Cardiac fibroblast (primary cell): Measurements from ENCODE around the gene PAPSS2.

Experiments
- DNase-seq, 2 donors: peaks; one replicate each; pipeline versions ENCODE4 v3.0.0 to v3.0.0-alpha.2; 2010; ENCODE audit warnings: low read depth in 2 of 2
- H3K4me3 ChIP-seq, 2 donors: replicated peaks in 1 of 2; 1 replicate in 1 of 2; 2 replicates in 1 of 2; pipeline ENCODE4 v1.5.1; 2011; ENCODE audit warnings: low read depth in 2 of 2, low read length in 2 of 2, mild to moderate bottlenecking in 2 of 2, moderate library complexity in 1 of 2
- TF ChIP-seq, protein P1 (sequence below): IDR thresholded peaks from one replicate; pipeline ENCODE4 v1.5.1; 2011; ENCODE audit warnings: low read depth, mild to moderate bottlenecking, low read length, inconsistent platforms

Gene PAPSS2

DNA sequence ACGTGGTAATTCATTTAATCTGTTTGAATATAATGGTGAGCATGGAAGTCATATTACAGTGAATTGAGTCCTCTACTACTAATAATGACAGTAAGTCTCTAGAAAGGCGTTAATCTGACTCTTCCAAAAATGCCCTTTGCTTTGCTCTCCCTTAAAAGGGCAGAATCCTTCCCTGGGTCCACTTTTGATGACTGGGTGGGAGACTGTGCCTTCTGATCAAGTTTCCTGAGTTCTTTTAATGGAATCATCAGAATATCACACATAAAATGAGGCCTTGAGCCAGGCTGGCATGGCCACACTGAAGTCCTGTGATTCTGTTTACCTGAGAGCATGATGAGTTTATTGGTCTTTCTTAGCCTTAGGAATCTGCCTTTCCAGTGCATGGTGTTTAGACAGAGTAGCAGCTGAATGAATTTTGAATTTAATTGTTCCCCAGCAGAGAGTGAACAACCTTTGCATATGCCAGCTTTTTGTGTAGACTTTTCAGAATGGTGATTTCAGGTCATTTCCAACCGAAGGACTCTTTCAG is 33.3 kb downstream of the PAPSS2 start:
- no peak overlapping the region for H3K4me3 ChIP-seq
- DNase-seq = no peak
- TF ChIP-seq, protein P1, sequence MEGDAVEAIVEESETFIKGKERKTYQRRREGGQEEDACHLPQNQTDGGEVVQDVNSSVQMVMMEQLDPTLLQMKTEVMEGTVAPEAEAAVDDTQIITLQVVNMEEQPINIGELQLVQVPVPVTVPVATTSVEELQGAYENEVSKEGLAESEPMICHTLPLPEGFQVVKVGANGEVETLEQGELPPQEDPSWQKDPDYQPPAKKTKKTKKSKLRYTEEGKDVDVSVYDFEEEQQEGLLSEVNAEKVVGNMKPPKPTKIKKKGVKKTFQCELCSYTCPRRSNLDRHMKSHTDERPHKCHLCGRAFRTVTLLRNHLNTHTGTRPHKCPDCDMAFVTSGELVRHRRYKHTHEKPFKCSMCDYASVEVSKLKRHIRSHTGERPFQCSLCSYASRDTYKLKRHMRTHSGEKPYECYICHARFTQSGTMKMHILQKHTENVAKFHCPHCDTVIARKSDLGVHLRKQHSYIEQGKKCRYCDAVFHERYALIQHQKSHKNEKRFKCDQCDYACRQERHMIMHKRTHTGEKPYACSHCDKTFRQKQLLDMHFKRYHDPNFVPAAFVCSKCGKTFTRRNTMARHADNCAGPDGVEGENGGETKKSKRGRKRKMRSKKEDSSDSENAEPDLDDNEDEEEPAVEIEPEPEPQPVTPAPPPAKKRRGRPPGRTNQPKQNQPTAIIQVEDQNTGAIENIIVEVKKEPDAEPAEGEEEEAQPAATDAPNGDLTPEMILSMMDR = no peak

DNA sequence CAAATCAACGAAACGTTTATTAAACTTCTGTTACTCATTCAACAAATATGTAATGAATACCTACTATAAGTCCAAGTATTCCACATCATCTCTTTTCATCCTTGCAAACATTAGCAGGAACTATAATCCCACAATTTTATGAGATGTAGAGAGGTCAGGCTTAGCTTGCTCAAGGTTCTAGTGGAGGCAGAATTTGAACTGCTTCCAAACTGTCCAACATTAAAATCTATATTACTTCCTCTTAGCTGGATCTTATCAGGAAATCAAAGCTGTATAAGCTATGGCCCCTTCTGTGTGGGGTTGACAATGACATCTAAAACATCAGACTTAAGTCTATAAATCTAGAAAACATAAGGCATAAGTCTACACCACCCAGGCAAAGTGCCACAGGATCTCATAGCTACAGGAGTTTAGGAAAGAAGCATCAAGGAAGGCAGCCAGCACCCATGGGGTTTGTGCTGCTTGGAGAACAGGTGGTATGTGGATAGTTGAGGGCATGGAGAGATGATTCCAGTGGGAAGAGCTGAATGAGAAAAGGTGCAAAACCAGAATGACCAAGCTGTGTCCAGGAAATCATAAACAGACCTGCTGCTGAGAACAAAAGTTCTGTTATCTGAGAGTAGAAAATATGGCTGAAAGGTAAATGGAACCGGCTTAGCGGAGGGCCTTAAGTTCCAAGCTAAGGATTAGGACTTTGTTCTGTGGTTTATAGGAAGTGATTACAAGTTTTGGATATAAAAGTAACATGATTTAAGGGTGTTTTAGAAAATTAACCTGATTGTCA is 34.5 kb downstream of the PAPSS2 start:
- TF ChIP-seq, protein P1 = no peak
- H3K4me3 ChIP-seq = no peak overlapping the region
- DNase-seq = no peak

DNA sequence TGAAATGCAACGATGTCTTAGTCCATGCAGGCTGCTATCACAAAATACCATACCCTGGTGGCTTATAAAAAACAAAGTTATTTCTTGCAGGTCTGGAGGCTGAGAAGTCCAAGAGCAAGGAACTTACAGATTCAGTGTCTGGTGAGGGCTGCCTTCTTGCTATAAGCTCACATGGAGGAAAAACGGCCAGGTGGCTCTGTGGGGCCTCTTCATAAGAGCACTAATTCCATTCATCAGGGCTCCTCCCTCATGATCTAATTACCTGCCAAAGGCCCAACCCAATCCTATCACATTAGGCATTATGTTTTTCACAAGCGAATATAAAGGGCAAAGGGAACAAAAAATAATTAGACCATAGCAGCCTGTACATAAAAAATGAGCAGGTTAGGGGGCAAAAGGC is 35.4 kb downstream of the PAPSS2 start:
- DNase-seq = no peak
- TF ChIP-seq, protein P1 = no peak
- H3K4me3 ChIP-seq = no peak overlapping the region

DNA sequence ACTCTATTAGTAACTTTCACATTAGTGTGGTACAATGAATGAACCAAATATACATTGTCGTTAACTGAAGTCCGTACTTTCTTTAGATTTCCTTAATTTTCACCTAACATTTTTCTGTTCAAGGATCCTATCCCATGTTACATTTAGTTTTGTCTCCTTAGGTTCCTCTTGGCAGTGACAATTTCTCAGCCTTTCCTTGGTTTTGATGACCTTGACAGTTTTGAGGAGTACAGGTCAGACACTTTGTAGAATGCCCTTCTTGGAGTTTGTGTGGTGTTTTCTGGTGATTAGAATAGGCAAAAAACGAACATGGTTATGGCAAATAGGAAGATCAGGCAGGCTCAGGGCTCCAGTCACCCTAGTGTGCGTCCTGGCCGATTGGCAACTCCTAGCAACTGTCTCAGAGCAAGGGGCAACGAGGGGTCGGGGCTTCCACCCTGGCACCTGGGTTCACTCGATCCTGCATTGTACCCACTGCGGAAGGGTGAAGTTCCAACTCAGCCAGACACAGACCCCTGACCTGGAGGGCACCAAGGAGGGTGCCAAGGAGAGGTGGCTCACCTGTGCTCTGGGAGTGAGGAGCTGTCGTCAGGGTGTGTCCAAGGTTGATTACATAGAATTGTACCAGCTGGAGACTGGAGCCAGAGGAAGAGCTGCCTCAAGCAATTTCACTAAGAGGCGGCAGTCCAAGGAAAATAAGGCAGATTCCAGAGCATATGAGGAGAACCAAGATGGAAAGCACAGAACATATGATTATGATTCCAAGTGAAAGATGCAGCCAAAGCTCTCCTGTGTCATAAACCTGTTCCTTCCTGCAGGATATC is 37.5 kb downstream of the PAPSS2 start:
- no peak for DNase-seq
- TF ChIP-seq, protein P1 = no peak

DNA sequence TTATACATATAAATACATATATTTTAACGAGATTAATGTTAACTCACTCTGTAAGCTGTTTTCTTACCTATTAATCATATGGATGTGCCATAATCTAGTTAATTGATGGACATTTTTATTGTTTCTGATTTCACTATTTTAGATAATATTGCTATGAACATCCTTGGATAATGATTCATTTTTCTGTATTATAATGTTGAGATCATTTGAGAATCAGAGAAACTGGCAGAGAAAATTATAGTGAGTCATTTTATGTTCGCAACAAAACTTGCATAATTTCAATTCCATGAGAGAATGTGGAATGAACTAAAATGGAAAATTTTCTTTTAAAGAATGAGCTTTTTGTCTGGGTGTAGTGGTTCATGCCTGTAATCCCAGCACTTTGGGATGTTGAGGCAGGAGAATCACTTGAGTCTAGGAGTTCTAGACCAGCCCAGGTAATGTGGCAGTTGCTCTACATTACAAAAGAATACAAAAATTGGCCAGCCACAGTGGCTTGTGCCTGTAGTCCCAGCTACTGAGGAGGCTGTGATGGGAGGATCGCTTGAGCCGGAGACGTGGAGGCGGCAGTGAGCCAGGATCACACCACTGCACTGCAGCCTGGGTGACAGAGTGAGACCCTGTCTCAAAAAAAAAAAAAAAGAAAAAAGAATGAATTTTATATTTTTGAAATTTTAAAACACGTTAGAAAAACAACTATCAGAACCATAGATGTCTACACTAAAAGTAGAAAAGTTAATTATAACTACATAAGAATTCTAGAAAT is 40.5 kb downstream of the PAPSS2 start:
- peak; percentile 66 to 85 for DNase-seq

More for the DNA sequence above, 37.5 kb downstream of the PAPSS2 start:
- H3K4me3 ChIP-seq = no peak overlapping the region

More for the DNA sequence above, 40.5 kb downstream of the PAPSS2 start:
- H3K4me3 ChIP-seq = no peak overlapping the region
- TF ChIP-seq, protein P1 = no peak
